Psoas muscle (tissue), 8 donors: Measurements from ENCODE around the gene CEBPG. TPM values are rescaled to one million over a fixed set of nuclear protein-coding genes. Genes with fewer than 3 reads are reported as not detected.
A peak's percentile ranks its signal among the peaks of the same experiment; 100 is the strongest.

Experiments used
- ATAC-seq, 4 donors: fragments of 200-7000 bp; cut with Tn5 transposase; one replicate each; pipeline ENCODE4 v1.9.1; 2020; ENCODE audit warnings: moderate library complexity in 3 of 4, mild to moderate bottlenecking in 2 of 4
- DNase-seq, 2 donors: peaks; one replicate each; pipeline ENCODE4 v3.0.0-alpha.2; 2020
- H3K27ac ChIP-seq: fragments of 200-600 bp; one replicate; pipeline ENCODE4 v1.8.0; 2022
- H3K27me3 ChIP-seq, 3 donors: fragments of 200-600 bp in 1 of 3; one replicate each; pipeline versions ENCODE4 v1.6.1 to v1.8.0; 2013 to 2022; ENCODE audit warnings: low read length in 2 of 3, mild to moderate bottlenecking in 2 of 3, moderate library complexity in 1 of 3; ENCODE audit not compliant: insufficient read depth in 3 of 3
- H3K36me3 ChIP-seq, 2 donors: fragments of 200-600 bp in 1 of 2; one replicate each; pipeline versions ENCODE4 v1.6.1 to v1.8.0; 2013 to 2022; ENCODE audit warnings: low read depth in 1 of 2, mild to moderate bottlenecking in 1 of 2, moderate library complexity in 1 of 2; ENCODE audit not compliant: insufficient read depth in 1 of 2
- H3K4me1 ChIP-seq: fragments of 200-600 bp; one replicate; pipeline ENCODE4 v1.8.0; 2022
- H3K4me3 ChIP-seq: fragments of 200-600 bp; one replicate; pipeline ENCODE4 v1.8.0; 2022; ENCODE audit warnings: mild to moderate bottlenecking
- H3K9me3 ChIP-seq: fragments of 200-600 bp; one replicate; pipeline ENCODE4 v1.8.0; 2022
- WGBS, 3 donors: extraction: QIAGEN DNeasy Blood & Tissue Kit; methylation state at CpG; one replicate each; pipeline versions ENCODE4 v1.1.6 to v1.1.7; 2013; 5-methylcytosine and 5-hydroxymethylcytosine counted together
- intact Hi-C, 2 donors: fragments of 100-400 bp; cut with DNase I; formaldehyde crosslinking; loops; one replicate each; pipeline versions ENCODE4 v1.11.0 to v1.14.2; 2022
- polyA plus RNA-seq, 3 donors: library from polyadenylated mRNA; stranded (reverse); fragments of 200-250 nt; gene quantifications; one replicate each; pipeline ENCODE4 v1.2.3, GENCODE V29; 2013
- total RNA-seq, 4 donors: library from RNA; stranded (reverse); fragmentation: NEBNext Ultra II Directional in 2 of 4; extraction: Animal tissue kit (Norgen Biotek cat#: 25700) in 2 of 4; gene quantifications; one replicate each; pipeline versions ENCODE4 v1.2.1 to v1.2.4, GENCODE V29; 2021 to 2023
- TF ChIP-seq, protein P1 (sequence below): fragments of 200-600 bp; IDR thresholded peaks from one replicate; pipeline ENCODE4 v1.8.0; 2022; ENCODE audit warnings: antibody characterized with exemption
- donor health status: healthy with polysubstance abuse.
- donor health status: DM: no; HTN: no; CAD: no; lungs with moderate emphysema.
- donor health status: Bipolar disorder and iron deficiency.
- donor health status: healthy.
- donor health status: DM: yes; HTN: yes; CAD: no.
- donor health status: DM: no; HTN: no; CAD: no.
- donor health status: DM: no; HTN: no; CAD: no.
- donor health status: DM: yes; HTN: yes; CAD: no.

Gene CEBPG
- total and polyA plus RNA-seq, 7 donors = 29.9 to 95.7 (median 50.1) TPM

DNA sequence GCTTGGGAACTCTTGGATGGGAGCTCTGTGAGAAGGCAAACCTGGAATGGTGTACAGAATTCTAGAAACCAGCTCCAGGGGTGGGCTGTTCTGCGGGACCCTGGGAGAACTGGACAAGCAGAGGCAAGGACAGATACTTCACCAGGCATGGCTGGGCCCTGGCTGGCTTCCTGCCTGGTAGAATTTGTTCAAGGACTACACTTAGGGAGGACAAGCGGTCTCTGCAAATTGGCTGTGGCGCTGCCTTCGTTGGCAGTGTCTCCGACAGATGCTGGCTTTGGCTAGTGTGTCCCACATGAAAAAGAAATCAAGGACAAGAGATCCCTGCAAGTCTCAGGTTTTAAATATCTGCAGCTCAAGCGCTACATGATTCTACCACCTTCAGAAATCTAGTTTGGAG lies 12.4 kb downstream of the CEBPG start:
- H3K27me3 ChIP-seq = no peaks in the 10 kb centered on the region
- TF ChIP-seq, protein P1, sequence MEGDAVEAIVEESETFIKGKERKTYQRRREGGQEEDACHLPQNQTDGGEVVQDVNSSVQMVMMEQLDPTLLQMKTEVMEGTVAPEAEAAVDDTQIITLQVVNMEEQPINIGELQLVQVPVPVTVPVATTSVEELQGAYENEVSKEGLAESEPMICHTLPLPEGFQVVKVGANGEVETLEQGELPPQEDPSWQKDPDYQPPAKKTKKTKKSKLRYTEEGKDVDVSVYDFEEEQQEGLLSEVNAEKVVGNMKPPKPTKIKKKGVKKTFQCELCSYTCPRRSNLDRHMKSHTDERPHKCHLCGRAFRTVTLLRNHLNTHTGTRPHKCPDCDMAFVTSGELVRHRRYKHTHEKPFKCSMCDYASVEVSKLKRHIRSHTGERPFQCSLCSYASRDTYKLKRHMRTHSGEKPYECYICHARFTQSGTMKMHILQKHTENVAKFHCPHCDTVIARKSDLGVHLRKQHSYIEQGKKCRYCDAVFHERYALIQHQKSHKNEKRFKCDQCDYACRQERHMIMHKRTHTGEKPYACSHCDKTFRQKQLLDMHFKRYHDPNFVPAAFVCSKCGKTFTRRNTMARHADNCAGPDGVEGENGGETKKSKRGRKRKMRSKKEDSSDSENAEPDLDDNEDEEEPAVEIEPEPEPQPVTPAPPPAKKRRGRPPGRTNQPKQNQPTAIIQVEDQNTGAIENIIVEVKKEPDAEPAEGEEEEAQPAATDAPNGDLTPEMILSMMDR = no peak
- H3K27ac ChIP-seq = peak overlapping the region; percentile 67
- WGBS, 3 donors = 22 to 27% (median 23%) methylated on average over 6 of the region's 6 CpGs
- no peaks in the 10 kb centered on the region for H3K9me3 ChIP-seq
- no peak overlapping the region for H3K4me3 ChIP-seq
- H3K36me3 ChIP-seq = peaks cover 0 to 16% of the 10 kb centered on the region in 2 donors
- peak in 1 of 2 donors; percentile 82 for DNase-seq
- intact Hi-C loops = loop anchor here (5.0 kb wide), 1 partner anchor 84 kb away; the partner anchor contains the start of gene CEBPA (in 2 of the 2)
- peaks cover 66% of the 10 kb centered on the region for H3K4me1 ChIP-seq
- peak in 3 of 4 donors; percentile 7 to 48 (median 19) for ATAC-seq

DNA sequence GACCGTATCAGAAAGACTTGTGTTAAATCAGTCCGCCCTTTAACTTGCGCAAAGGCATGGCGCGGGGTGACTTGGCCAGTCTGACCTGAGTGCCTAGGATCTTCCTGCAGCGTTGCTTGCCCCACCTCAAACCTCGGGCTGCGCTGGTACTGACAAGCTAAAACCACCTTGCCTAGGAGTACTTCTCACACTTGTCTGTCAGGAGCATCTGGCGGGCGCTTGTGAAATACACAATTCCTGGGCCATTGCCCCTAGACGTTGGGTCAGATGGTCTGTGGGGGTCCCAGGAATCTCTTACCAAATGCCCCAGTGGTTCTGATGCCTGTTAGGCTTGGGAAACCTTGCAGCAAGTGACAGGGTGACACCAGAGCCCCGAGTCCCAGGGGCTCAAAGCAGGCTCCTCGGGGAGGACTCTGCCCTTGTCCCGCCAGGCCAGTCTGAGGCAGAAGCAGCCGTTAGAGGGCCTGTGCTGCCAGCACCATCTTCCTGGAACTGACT lies 12.9 kb downstream of the CEBPG start:
- DNase-seq (peak in 1 of 2 donors; percentile 73), ATAC-seq (peak; percentile 11 to 55 (median 40))
- WGBS, 3 donors = 25 to 46% (median 27%) methylated on average over 15 of the region's 15 CpGs
- no peak overlapping the region for H3K4me3 ChIP-seq
- peaks cover 67% of the 10 kb centered on the region for H3K4me1 ChIP-seq
- intact Hi-C loops = loop anchor here (5.0 kb wide), 1 partner anchor 84 kb away; the partner anchor contains the start of gene CEBPA (in 2 of the 2)
- TF ChIP-seq, protein P1 = no peak
- peaks cover 0 to 12% of the 10 kb centered on the region in 2 donors for H3K36me3 ChIP-seq
- H3K9me3 ChIP-seq = no peaks in the 10 kb centered on the region
- H3K27ac ChIP-seq = peak overlapping the region; percentile 67
- no peaks in the 10 kb centered on the region for H3K27me3 ChIP-seq

DNA sequence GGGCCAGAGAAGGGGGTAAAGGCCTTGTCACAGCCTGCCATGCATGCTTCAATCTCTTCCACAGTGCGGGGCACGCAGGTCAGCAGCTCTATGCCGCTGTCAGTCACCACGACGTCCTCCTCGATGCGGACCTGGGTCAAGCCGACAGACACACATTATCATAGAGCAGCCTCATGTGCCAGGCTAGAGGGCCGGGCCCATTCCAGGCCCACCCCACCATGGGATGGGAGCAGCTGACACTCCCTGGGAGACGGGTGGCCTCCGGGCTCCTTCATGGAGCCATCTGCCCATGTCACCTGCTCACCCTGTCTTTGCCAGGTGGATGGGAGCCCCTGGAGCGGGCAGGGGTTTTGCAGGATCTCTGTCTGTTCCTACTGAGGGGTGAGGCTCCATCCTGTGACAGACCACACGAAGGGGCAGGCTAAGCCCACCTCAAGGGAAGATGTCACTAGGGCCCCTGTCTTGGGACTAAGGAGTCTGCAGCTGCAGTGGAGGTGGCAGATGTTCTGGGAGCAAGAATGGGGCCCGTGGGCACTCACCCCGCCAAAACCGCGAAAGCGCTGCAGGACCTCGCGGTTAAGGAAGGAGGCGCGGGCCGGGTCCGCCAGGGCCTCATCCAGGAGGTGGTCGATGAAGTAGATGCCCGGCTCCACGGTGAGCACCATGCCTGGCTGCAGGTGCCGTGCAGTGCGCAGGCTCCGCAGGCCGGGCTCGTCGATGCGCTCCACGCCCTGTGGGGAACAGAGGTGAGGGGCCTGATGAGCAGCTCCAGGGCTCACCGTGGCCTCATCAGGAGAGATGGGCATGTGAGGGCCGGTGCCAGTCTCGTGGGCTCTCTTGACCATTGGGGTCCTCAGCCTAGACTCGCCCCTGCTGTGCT lies 14.1 kb downstream of the CEBPG start:
- WGBS, 3 donors = 75 to 83% (median 76%) methylated on average over 39 of the region's 39 CpGs
- intact Hi-C loops = loop anchor here (5.0 kb wide), 1 partner anchor 85 kb away; the partner anchor contains the start of gene CEBPA (in 2 of the 2)
- no peak for ATAC-seq

DNA sequence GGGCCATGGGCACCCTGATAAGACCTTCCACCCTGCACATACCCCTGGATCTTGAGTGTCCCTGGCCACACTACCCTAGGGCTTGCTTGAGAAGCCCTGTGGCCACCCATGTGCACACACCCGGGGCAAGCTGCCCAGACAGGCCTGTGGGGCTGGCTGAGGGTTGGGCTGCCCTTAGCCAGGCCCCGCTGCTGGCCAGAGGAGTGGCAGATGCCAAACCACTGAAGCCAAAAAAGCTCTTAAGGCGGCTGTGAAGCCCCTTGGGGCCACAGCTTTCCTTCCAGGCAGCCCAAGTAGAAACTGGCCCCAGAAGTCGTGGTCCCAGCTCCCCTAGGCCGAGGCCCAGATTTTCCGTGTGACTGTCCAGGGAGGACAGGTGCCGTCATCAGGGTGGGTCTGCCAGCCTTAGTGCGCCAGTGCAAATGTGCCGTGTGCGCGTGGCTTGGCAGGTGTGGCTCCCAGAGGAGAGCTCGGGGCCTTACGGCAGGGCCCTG lies 14.8 kb downstream of the CEBPG start:
- TF ChIP-seq, protein P1 = no peak
- Histone ChIP-seq H3K4me1 (peaks cover 72% of the 10 kb centered on the region), H3K36me3 (peaks cover 0 to 7% of the 10 kb centered on the region in 2 donors), H3K27me3 (no peaks in the 10 kb centered on the region), H3K27ac (peak overlapping the region; percentile 83), H3K9me3 (no peaks in the 10 kb centered on the region), H3K4me3 (peak overlapping the region; percentile 35)
- ATAC-seq (peak; percentile 62 to 73 (median 68)), DNase-seq (peak; percentile 75 to 83)
- 13 to 22% (median 22%) methylated on average over 13 of the region's 13 CpGs for WGBS, 3 donors
- intact Hi-C loops = loop anchor here (5.0 kb wide), 1 partner anchor 86 kb away; the partner anchor contains the start of gene CEBPA (in 2 of the 2)

More for the DNA sequence above, 14.1 kb downstream of the CEBPG start:
- Histone ChIP-seq H3K27me3 (no peaks in the 10 kb centered on the region), H3K36me3 (peaks cover 0 to 7% of the 10 kb centered on the region in 2 donors), H3K9me3 (no peaks in the 10 kb centered on the region), H3K4me3 (no peak overlapping the region), H3K27ac (peak overlapping the region; percentile 83), H3K4me1 (peaks cover 69% of the 10 kb centered on the region)
- TF ChIP-seq, protein P1 = no peak
- DNase-seq = peak in 1 of 2 donors; percentile 52
